Astrocyte (in vitro differentiated cells and primary cell): ENCODE measurements around the gene RAB3IL1.

ENCODE experiments used
- EZH2 ChIP-seq: IDR thresholded peaks from 2 replicates; pipeline ENCODE4 v1.6.1; 2012; ENCODE audit warnings: mild to moderate bottlenecking, low read length, inconsistent platforms; ENCODE audit not compliant: insufficient read depth
- TF ChIP-seq, protein P1 (sequence below): IDR thresholded peaks from 2 replicates; pipeline ENCODE4 v1.5.1; 2011; ENCODE audit warnings: low read depth, mild to moderate bottlenecking, inconsistent platforms, low read length, moderate library complexity; ENCODE audit not compliant: insufficient read depth

DNA sequence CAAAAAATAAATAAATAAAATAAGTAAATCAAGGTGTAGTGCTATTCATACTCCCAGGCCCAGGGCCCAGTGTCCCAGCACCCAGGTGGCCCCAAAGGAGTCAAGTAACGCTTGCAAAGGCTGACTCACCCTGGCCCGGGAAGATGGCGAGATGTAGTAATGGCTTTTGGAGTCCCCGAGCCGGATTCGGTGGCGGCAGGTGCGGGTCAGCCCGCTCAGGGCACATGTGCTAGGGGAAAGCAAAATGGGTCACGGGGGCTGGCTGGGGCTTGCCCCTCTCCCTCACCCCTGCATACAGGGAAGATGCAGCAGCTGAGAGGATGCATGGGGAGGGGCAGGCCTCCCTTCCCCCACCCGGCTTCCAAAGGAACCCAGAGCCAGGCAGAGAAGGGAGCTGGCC, 15.1 kb downstream of the RAB3IL1 start:
- TF ChIP-seq, protein P1, sequence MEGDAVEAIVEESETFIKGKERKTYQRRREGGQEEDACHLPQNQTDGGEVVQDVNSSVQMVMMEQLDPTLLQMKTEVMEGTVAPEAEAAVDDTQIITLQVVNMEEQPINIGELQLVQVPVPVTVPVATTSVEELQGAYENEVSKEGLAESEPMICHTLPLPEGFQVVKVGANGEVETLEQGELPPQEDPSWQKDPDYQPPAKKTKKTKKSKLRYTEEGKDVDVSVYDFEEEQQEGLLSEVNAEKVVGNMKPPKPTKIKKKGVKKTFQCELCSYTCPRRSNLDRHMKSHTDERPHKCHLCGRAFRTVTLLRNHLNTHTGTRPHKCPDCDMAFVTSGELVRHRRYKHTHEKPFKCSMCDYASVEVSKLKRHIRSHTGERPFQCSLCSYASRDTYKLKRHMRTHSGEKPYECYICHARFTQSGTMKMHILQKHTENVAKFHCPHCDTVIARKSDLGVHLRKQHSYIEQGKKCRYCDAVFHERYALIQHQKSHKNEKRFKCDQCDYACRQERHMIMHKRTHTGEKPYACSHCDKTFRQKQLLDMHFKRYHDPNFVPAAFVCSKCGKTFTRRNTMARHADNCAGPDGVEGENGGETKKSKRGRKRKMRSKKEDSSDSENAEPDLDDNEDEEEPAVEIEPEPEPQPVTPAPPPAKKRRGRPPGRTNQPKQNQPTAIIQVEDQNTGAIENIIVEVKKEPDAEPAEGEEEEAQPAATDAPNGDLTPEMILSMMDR, result no peak
- TF ChIP-seq EZH2, result no peak
